Upper lobe of left lung (tissue), 4 donors: Measurements from ENCODE around the gene NAA40.

Experiments
- EP300 ChIP-seq, 4 donors: sonication (generic); formaldehyde crosslinking; IDR thresholded peaks; one replicate each; pipeline ENCODE4 v1.5.1; 2017; ENCODE audit warnings: antibody characterized with exemption in 4 of 4, control low read depth in 2 of 4
- POLR2A ChIP-seq, 4 donors: fragments of 450-650 bp; IDR thresholded peaks; one replicate each; pipeline ENCODE4 v1.5.1; 2016 to 2017; ENCODE audit warnings: antibody characterized with exemption in 4 of 4, mild to moderate bottlenecking in 2 of 4

- TF ChIP-seq POLR2A (IDR thresholded peaks at IDR 0.05): no peak
- TF ChIP-seq EP300 (IDR thresholded peaks at IDR 0.05): no peak
Observed at GRCh38 chr11:64004590-64004984, 65.8 kb downstream of the NAA40 start.
